ENCODE results near the gene CDH23. TPM values are rescaled to one million over a fixed set of nuclear protein-coding genes. Genes with fewer than 3 reads are reported as not detected.

CDH23 gene
- total and polyA plus RNA-seq, 2 donors (not counting 1 experiment from before 2014, with no cell fraction given) = 0.01 to 0.17 TPM

GRCh38 chr10:71421075-71421434 lies 24.3 kb downstream of the CDH23 start:
- Histone ChIP-seq H3K4me2 (ENCODE audit: extremely low read depth, insufficient read depth, low read length) (no peak overlapping the region), H3K9ac (ENCODE audit: insufficient read depth, low read length) (no peak overlapping the region), H3K36me3 (ENCODE audit: control insufficient read depth, insufficient read depth, low read length) (no peaks in the 10 kb centered on the region), H3K27ac (ENCODE audit: insufficient read depth, low read length) (no peak overlapping the region), H3K9me3 (ENCODE audit: control insufficient read depth, insufficient read depth, low read depth, low read length) (no peaks in the 10 kb centered on the region), H3K4me1 (ENCODE audit: control insufficient read depth, extremely low read depth, insufficient read depth, low read length) (no peaks in the 10 kb centered on the region), H3K79me2 (ENCODE audit: control insufficient read depth, insufficient read depth, low read length) (no peaks in the 10 kb centered on the region), H2AFZ (ENCODE audit: low read length) (no peak overlapping the region), H3K27me3 (ENCODE audit: control insufficient read depth, insufficient read depth, low read length) (no peaks in the 10 kb centered on the region), H3K4me3 (replicated peaks in 1 of 4; ENCODE audit: control extremely low read depth in 1 of 4, insufficient read depth in 1 of 4, low read depth in 3 of 4, low read length in 4 of 4) (no peak overlapping the region), H4K20me1 (ENCODE audit: control insufficient read depth, extremely low read depth, insufficient read depth, low read length) (no peaks in the 10 kb centered on the region)
- TF ChIP-seq CTCF (conservative IDR thresholded peaks at IDR 0.05 in 1 of 2, IDR thresholded peaks at IDR 0.05 in 1 of 2; ENCODE audit: low read depth in 1 of 2, low read length in 2 of 2) = no peak
- no peak for TF ChIP-seq EZH2 (IDR thresholded peaks at IDR 0.05; ENCODE audit: low read length, missing control alignments)
- DNase-seq (ENCODE audit: low read depth in 2 of 2) = no peak

- Histone ChIP-seq H2AFZ (ENCODE audit: low read length) (no peak overlapping the region), H3K9me3 (ENCODE audit: control insufficient read depth, insufficient read depth, low read depth, low read length) (no peaks in the 10 kb centered on the region), H3K79me2 (ENCODE audit: control insufficient read depth, insufficient read depth, low read length) (no peaks in the 10 kb centered on the region), H3K4me3 (replicated peaks in 1 of 4; ENCODE audit: control extremely low read depth in 1 of 4, insufficient read depth in 1 of 4, low read depth in 3 of 4, low read length in 4 of 4) (no peak overlapping the region), H4K20me1 (ENCODE audit: control insufficient read depth, extremely low read depth, insufficient read depth, low read length) (no peaks in the 10 kb centered on the region), H3K4me1 (ENCODE audit: control insufficient read depth, extremely low read depth, insufficient read depth, low read length) (no peaks in the 10 kb centered on the region), H3K27ac (ENCODE audit: insufficient read depth, low read length) (no peak overlapping the region), H3K4me2 (ENCODE audit: extremely low read depth, insufficient read depth, low read length) (no peak overlapping the region), H3K27me3 (ENCODE audit: control insufficient read depth, insufficient read depth, low read length) (no peaks in the 10 kb centered on the region), H3K36me3 (ENCODE audit: control insufficient read depth, insufficient read depth, low read length) (no peaks in the 10 kb centered on the region), H3K9ac (ENCODE audit: insufficient read depth, low read length) (no peak overlapping the region)
- TF ChIP-seq CTCF (conservative IDR thresholded peaks at IDR 0.05 in 1 of 2, IDR thresholded peaks at IDR 0.05 in 1 of 2; ENCODE audit: low read depth in 1 of 2, low read length in 2 of 2) (no peak), EZH2 (IDR thresholded peaks at IDR 0.05; ENCODE audit: low read length, missing control alignments) (no peak)
- DNase-seq (ENCODE audit: low read depth in 2 of 2) = no peak
Observed at GRCh38 chr10:71423250-71423649, 26.5 kb downstream of the CDH23 start.

GRCh38 chr10:71423901-71424300 lies 27.2 kb downstream of the CDH23 start:
- Histone ChIP-seq H2AFZ (ENCODE audit: low read length) (no peak overlapping the region), H3K9me3 (ENCODE audit: control insufficient read depth, insufficient read depth, low read depth, low read length) (no peaks in the 10 kb centered on the region), H3K79me2 (ENCODE audit: control insufficient read depth, insufficient read depth, low read length) (no peaks in the 10 kb centered on the region), H3K27me3 (ENCODE audit: control insufficient read depth, insufficient read depth, low read length) (no peaks in the 10 kb centered on the region), H3K9ac (ENCODE audit: insufficient read depth, low read length) (no peak overlapping the region), H3K4me2 (ENCODE audit: extremely low read depth, insufficient read depth, low read length) (no peak overlapping the region), H3K27ac (ENCODE audit: insufficient read depth, low read length) (no peak overlapping the region), H3K4me3 (replicated peaks in 1 of 4; ENCODE audit: control extremely low read depth in 1 of 4, insufficient read depth in 1 of 4, low read depth in 3 of 4, low read length in 4 of 4) (no peak overlapping the region), H3K4me1 (ENCODE audit: control insufficient read depth, extremely low read depth, insufficient read depth, low read length) (no peaks in the 10 kb centered on the region), H3K36me3 (ENCODE audit: control insufficient read depth, insufficient read depth, low read length) (no peaks in the 10 kb centered on the region), H4K20me1 (ENCODE audit: control insufficient read depth, extremely low read depth, insufficient read depth, low read length) (no peaks in the 10 kb centered on the region)
- DNase-seq (ENCODE audit: low read depth in 2 of 2) = no peak
- TF ChIP-seq CTCF (conservative IDR thresholded peaks at IDR 0.05 in 1 of 2, IDR thresholded peaks at IDR 0.05 in 1 of 2; ENCODE audit: low read depth in 1 of 2, low read length in 2 of 2) (no peak), EZH2 (IDR thresholded peaks at IDR 0.05; ENCODE audit: low read length, missing control alignments) (no peak)

Data from fibroblast of lung (primary cell).